Liver (tissue), 2 donors: Measurements from ENCODE around the gene NKTR.

ENCODE experiments used
- ATF3 ChIP-seq: IDR thresholded peaks from 2 replicates; pipeline ENCODE4 v1.6.1; 2016; ENCODE audit warnings: antibody characterized with exemption
- REST ChIP-seq: IDR thresholded peaks from 2 replicates; pipeline ENCODE4 v1.6.1; 2016; ENCODE audit warnings: antibody characterized with exemption, mild to moderate bottlenecking
- YY1 ChIP-seq: IDR thresholded peaks from 2 replicates; pipeline ENCODE4 v1.6.1; 2016; ENCODE audit warnings: antibody characterized with exemption, mild to moderate bottlenecking
- donor health status: healthy.

- TF ChIP-seq ATF3 (no peak), YY1 (no peak), REST (no peak)
Measured at GRCh38 chr3:42600958-42601675, 631 bp downstream of the NKTR start.
